Muscle layer of duodenum (tissue), 2 donors: Measurements from ENCODE around the gene DGKI.

Experiments used
- H3K27ac ChIP-seq: one replicate; pipeline ENCODE4 v1.7.0; 2013; ENCODE audit warnings: mild to moderate bottlenecking, low read length
- H3K27me3 ChIP-seq: one replicate; pipeline ENCODE4 v1.7.0; 2013; ENCODE audit warnings: low read depth, mild to moderate bottlenecking, control low read depth, low read length
- H3K36me3 ChIP-seq, 2 donors: one replicate each; pipeline ENCODE4 v1.7.0; 2013; ENCODE audit warnings: low read length in 2 of 2, control low read depth in 1 of 2, mild to moderate bottlenecking in 1 of 2; ENCODE audit not compliant: insufficient read depth in 2 of 2, control insufficient read depth in 1 of 2
- H3K4me1 ChIP-seq, 2 donors: one replicate each; pipeline ENCODE4 v1.7.0; 2013; ENCODE audit warnings: low read length in 2 of 2, mild to moderate bottlenecking in 2 of 2, control low read depth in 1 of 2, moderate library complexity in 1 of 2; ENCODE audit not compliant: insufficient read depth in 2 of 2, control insufficient read depth in 1 of 2
- H3K4me3 ChIP-seq, 2 donors: one replicate each; pipeline ENCODE4 v1.7.0; 2013; ENCODE audit warnings: low read length in 2 of 2, low read depth in 1 of 2, mild to moderate bottlenecking in 1 of 2
- H3K9me3 ChIP-seq, 2 donors: one replicate each; pipeline ENCODE4 v1.7.0; 2013; ENCODE audit warnings: low read length in 2 of 2, control low read depth in 1 of 2, mild to moderate bottlenecking in 1 of 2; ENCODE audit not compliant: control insufficient read depth in 1 of 2
- donor health status: healthy.

DGKI gene

GRCh38 chr7:137846827-137847567 is at the start of gene DGKI:
Gene DGKI, minus strand, starts transcription at chr7:137846974.
- H3K27ac ChIP-seq: no peak within 1 kb of the TSS
- H3K4me3 ChIP-seq: peak within 1 kb of the TSS in 1 of 2 donors; percentile 62
- peaks cover 0 to 6% of the 10 kb centered on the region in 2 donors for H3K4me1 ChIP-seq
- H3K36me3 ChIP-seq: peaks cover 0 to 8% of the 10 kb centered on the region in 2 donors
- no peaks in the 10 kb centered on the region for H3K9me3 ChIP-seq
- peaks cover 16% of the 10 kb centered on the region for H3K27me3 ChIP-seq

- Histone ChIP-seq H3K27ac (no peak overlapping the region), H3K9me3 (no peaks in the 10 kb centered on the region), H3K4me1 (peaks cover 4 to 12% of the 10 kb centered on the region in 2 donors), H3K4me3 (no peak overlapping the region), H3K36me3 (peaks cover 35 to 40% of the 10 kb centered on the region in 2 donors), H3K27me3 (no peaks in the 10 kb centered on the region)
Measured at GRCh38 chr7:137895301-137896221, 48.8 kb upstream of the DGKI start.

GRCh38 chr7:137893143-137893742 is 46.5 kb upstream of the DGKI start:
- Histone ChIP-seq H3K27ac (no peak overlapping the region), H3K27me3 (no peaks in the 10 kb centered on the region), H3K4me3 (no peak overlapping the region), H3K9me3 (no peaks in the 10 kb centered on the region), H3K36me3 (peaks cover 28 to 35% of the 10 kb centered on the region in 2 donors), H3K4me1 (no peaks in the 10 kb centered on the region)

GRCh38 chr7:137891016-137891655 is 44.4 kb upstream of the DGKI start:
- Histone ChIP-seq H3K36me3 (peaks cover 27 to 34% of the 10 kb centered on the region in 2 donors), H3K27ac (no peak overlapping the region), H3K4me3 (no peak overlapping the region), H3K9me3 (no peaks in the 10 kb centered on the region), H3K27me3 (no peaks in the 10 kb centered on the region), H3K4me1 (no peaks in the 10 kb centered on the region)

GRCh38 chr7:137890449-137890921 is 43.7 kb upstream of the DGKI start:
- no peaks in the 10 kb centered on the region for H3K27me3 ChIP-seq
- no peaks in the 10 kb centered on the region for H3K9me3 ChIP-seq
- H3K27ac ChIP-seq: no peak overlapping the region
- no peak overlapping the region for H3K4me3 ChIP-seq
- H3K4me1 ChIP-seq: no peaks in the 10 kb centered on the region
- H3K36me3 ChIP-seq: peaks cover 21 to 30% of the 10 kb centered on the region in 2 donors

- Histone ChIP-seq H3K27me3 (no peaks in the 10 kb centered on the region), H3K36me3 (peaks cover 20 to 22% of the 10 kb centered on the region in 2 donors), H3K27ac (no peak overlapping the region), H3K9me3 (no peaks in the 10 kb centered on the region), H3K4me3 (no peak overlapping the region), H3K4me1 (no peaks in the 10 kb centered on the region)
Measured at GRCh38 chr7:137888241-137888640, 41.5 kb upstream of the DGKI start.

GRCh38 chr7:137886746-137887145 is 40.0 kb upstream of the DGKI start:
- H3K27me3 ChIP-seq: no peaks in the 10 kb centered on the region
- H3K4me3 ChIP-seq: no peak overlapping the region
- H3K36me3 ChIP-seq: peaks cover 35 to 37% of the 10 kb centered on the region in 2 donors
- no peaks in the 10 kb centered on the region for H3K4me1 ChIP-seq
- H3K27ac ChIP-seq: no peak overlapping the region
- peaks cover 0 to 6% of the 10 kb centered on the region in 2 donors for H3K9me3 ChIP-seq

GRCh38 chr7:137886281-137886680 is 39.5 kb upstream of the DGKI start:
- Histone ChIP-seq H3K27ac (peak overlapping the region; percentile 10), H3K4me1 (no peaks in the 10 kb centered on the region), H3K36me3 (peaks cover 39 to 41% of the 10 kb centered on the region in 2 donors), H3K4me3 (no peak overlapping the region), H3K27me3 (no peaks in the 10 kb centered on the region), H3K9me3 (peaks cover 0 to 6% of the 10 kb centered on the region in 2 donors)

GRCh38 chr7:137885678-137886077 is 38.9 kb upstream of the DGKI start:
- Histone ChIP-seq H3K27ac (peak overlapping the region; percentile 10), H3K27me3 (no peaks in the 10 kb centered on the region), H3K36me3 (peaks cover 45 to 46% of the 10 kb centered on the region in 2 donors), H3K4me1 (no peaks in the 10 kb centered on the region), H3K4me3 (no peak overlapping the region), H3K9me3 (peaks cover 0 to 6% of the 10 kb centered on the region in 2 donors)

GRCh38 chr7:137882806-137883205 is 36.0 kb upstream of the DGKI start:
- Histone ChIP-seq H3K9me3 (peaks cover 0 to 6% of the 10 kb centered on the region in 2 donors), H3K27me3 (no peaks in the 10 kb centered on the region), H3K4me1 (peaks cover 0 to 19% of the 10 kb centered on the region in 2 donors), H3K36me3 (peaks cover 53 to 57% of the 10 kb centered on the region in 2 donors), H3K4me3 (no peak overlapping the region), H3K27ac (no peak overlapping the region)
